HEK293T (cell line): Measurements from ENCODE around the gene OR4F6.

ENCODE experiments used
- BHLHE40 ChIP-seq: fragments of 450-650 bp; IDR thresholded peaks from 2 replicates; pipeline ENCODE4 v1.6.1; 2016; ENCODE audit warnings: mild to moderate bottlenecking, moderate library complexity, borderline replicate concordance
- FOXA1 ChIP-seq: fragments of 450-650 bp; IDR thresholded peaks from 2 replicates; pipeline ENCODE4 v1.6.1; 2016; ENCODE audit warnings: mild to moderate bottlenecking
- FOXK2 ChIP-seq: fragments of 450-650 bp; IDR thresholded peaks from 2 replicates; pipeline ENCODE4 v1.6.1; 2016; ENCODE audit warnings: mild to moderate bottlenecking
- FOXM1 ChIP-seq: fragments of 450-650 bp; IDR thresholded peaks from 2 replicates; pipeline ENCODE4 v1.6.1; 2017; ENCODE audit warnings: mild to moderate bottlenecking, borderline replicate concordance
- HDGF ChIP-seq: fragments of 450-650 bp; IDR thresholded peaks from 2 replicates; pipeline ENCODE4 v1.6.1; 2017; ENCODE audit warnings: antibody characterized with exemption, borderline replicate concordance
- PKNOX1 ChIP-seq: fragments of 450-650 bp; IDR thresholded peaks from 2 replicates; pipeline ENCODE4 v1.6.1; 2016
- SP1 ChIP-seq: fragments of 450-650 bp; IDR thresholded peaks from 2 replicates; pipeline ENCODE4 v1.6.1; 2017
- TARDBP ChIP-seq: fragments of 450-650 bp; IDR thresholded peaks from 2 replicates; pipeline ENCODE4 v1.6.1; 2016
- ZNF384 ChIP-seq: fragments of 450-650 bp; IDR thresholded peaks from 2 replicates; pipeline ENCODE4 v1.6.1; 2016

- no peak for TF ChIP-seq SP1
- no peak for TF ChIP-seq TARDBP
- TF ChIP-seq HDGF: no peak
- TF ChIP-seq FOXK2: no peak
- no peak for TF ChIP-seq PKNOX1
- TF ChIP-seq BHLHE40: no peak
- TF ChIP-seq ZNF384: no peak
- no peak for TF ChIP-seq FOXM1
- TF ChIP-seq FOXA1: no peak
Observed at GRCh38 chr15:101811902-101812301, 8.6 kb downstream of the OR4F6 start, which contains the start of gene OR4F15.
